Suppressor macrophage treated with lipopolysaccharide for 4 hours (primary cell): ENCODE data around the gene ST7L.

ENCODE experiments used
- DNase-seq: peaks from one replicate; pipeline ENCODE4 v3.0.0-alpha.2; 2020

The ST7L gene

DNA sequence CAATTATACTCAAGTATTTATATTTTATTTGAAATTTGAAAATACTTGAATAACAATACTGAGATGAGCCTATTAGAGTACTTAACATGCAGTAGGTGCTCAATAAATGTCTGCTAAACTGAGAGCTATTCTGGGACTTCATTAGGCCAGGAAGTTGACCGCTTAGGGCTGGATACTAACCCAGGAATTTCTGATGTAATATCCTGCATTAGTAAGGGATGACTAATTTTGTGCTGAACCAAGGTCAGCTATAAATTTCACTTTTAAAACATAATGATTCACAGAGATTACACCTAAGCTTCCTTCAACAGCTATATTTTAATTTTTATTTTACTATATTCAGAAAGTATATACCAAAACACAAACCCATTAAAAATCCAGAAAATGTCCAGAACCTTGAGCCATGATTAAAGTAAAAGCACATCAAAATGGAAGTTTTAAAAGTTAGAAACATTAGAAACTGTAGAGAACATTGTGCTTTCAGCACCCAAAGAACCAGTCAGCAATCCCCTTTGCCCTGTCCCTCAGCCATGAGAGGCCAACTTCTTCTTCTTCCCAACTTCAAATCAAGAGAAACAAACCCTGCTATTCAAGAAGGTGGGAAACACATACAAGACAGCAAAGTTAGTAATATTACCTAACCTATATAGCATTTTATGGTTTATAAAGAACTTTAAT lies 74.8 kb downstream of the ST7L start:
- peak; percentile 70 for DNase-seq

DNA sequence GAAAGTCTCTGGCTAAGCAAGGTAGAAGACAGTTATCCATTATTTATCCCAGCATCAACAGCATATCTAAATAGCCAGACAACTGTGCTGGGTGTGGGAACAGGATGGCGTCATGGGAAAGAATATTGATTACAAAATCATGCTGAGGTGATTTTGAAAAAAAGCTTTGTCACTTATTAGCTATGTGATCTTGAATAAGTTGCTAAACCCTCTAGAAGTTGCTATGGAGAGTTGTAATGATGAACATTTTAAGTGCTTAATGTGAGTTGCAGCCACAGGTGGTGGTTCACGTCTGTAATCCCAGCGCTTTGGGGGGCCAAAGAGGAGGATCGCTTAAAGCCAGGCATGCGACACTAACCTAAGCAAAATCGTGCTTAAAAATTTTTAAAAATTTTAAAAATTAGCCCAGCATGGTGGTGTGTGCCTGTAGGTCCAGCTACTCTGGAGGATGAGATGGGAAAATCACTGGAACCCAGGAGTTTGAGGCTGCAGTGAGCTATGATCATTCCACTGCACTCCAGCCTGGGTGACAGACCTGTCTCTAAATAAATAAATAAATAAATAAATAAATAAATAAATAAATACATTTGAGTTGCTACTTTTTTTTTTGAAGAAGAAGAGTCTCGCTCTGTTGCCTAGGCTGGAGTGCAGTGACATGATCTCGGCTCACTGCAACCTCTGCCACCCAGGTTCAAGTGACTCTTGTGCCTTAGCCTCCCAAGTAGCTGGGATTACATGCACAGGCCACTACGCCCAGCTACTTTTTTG lies 76.6 kb downstream of the ST7L start:
- no peak for DNase-seq

GRCh38 chr1:112541299-112541698 lies 77.6 kb downstream of the ST7L start:
- no peak for DNase-seq

DNA sequence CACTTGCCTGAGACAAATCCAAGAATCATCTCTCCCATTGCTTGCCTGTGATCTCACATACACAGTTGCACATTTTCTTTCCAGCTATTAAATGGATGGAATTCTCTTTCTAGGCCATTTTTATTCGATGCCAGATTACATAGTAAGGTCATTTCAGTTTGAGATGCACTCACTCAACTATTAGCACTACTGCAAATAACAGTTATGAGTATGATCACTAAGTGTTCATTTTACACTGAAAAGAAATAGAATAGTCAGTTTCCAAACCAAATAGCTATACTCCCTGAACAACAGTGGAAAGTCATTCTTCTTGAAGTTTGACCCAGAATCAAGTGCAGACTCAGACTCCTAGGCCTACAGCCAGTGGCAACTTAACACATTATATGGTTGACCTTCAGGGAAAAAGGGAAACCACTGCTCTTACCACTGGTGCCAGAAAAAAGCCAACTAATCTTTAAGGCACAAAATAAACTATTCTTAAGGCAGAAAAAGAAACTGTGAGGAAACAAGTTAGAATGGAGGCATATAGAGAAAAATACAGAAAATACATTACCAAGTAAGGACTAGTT lies 78.6 kb downstream of the ST7L start:
- DNase-seq = no peak

DNA sequence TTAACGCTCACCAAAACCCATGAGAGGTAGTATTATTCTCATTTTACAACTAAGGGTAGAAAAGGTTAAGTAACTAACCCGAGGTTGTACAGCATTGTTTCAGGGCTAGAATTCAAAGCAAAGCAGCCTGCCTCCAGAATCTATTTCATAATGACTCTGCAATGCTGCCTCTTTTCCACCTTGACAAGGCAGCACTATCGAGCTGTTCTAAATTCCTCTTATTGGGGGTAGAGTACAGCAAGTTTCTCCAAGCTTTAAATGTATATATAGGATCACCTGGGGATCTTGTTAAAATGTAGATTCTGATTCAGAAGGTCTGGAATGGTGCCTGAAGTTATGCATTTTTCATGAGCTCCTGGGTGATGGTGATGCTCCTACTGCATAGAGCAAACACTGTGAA lies 80.1 kb downstream of the ST7L start:
- no peak for DNase-seq

GRCh38 chr1:112537456-112537855 lies 81.5 kb downstream of the ST7L start:
- no peak for DNase-seq

- DNase-seq = no peak
Measured at GRCh38 chr1:112536561-112536960, 82.4 kb downstream of the ST7L start.

DNA sequence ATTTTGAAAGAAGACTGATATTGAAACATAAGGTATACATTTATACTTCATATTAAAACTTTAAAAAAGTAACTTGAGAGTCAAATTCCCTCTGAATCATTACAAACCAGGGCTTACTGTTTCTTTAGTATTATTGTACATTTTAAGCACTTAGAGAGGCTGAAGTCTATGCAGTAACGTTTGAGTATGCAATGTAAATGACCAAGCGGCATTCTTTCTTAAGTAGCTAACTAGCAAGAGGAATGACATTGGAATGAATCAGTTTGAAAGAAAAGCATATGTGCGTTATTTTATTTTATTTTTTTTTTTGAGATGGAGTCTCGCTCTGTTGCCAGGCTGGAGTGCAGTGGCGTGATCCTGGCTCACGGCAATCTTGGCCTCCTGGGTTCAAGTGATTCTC lies 85.9 kb downstream of the ST7L start:
- no peak for DNase-seq

GRCh38 chr1:112532064-112532463 lies 86.9 kb downstream of the ST7L start:
- no peak for DNase-seq

DNA sequence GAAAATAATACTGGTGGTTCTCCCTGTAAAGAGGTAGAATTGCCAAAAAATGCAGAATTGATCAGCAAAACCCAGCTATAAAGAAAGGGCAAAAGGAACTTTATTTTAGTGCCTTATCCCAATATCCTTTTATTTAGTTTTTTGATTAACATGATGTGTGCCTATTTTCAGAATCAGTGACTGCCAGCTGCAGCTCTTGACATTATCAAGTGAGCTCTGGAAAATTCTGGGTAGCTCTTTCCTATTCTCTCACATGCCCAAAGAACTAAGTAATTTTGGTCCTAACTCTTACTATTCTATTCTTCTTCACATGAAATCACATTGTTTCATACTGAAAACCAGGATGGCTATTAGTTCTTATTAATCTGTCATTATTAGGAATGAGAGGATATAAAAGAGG lies 88.1 kb downstream of the ST7L start:
- no peak for DNase-seq

- DNase-seq = no peak
Measured at GRCh38 chr1:112529301-112529700, 89.6 kb downstream of the ST7L start.

DNA sequence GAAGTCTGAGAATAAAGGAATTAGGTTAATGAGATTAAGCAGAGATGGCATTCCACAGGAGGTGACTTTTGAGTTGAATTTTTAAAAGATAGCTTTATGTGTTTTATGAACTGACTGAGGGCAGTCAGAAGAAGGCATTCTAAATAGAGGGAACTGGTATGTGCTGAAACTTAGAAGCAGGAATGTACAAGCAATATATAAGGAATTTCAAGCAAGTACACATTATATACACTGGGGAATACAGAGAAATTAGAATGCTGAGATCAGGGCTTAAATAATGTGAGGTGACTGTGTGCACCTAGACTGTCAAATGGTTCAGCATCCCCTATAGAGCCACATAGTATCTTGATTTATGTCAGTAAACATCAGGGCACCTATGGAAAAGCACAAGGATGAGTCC lies 90.9 kb downstream of the ST7L start:
- DNase-seq = no peak

DNA sequence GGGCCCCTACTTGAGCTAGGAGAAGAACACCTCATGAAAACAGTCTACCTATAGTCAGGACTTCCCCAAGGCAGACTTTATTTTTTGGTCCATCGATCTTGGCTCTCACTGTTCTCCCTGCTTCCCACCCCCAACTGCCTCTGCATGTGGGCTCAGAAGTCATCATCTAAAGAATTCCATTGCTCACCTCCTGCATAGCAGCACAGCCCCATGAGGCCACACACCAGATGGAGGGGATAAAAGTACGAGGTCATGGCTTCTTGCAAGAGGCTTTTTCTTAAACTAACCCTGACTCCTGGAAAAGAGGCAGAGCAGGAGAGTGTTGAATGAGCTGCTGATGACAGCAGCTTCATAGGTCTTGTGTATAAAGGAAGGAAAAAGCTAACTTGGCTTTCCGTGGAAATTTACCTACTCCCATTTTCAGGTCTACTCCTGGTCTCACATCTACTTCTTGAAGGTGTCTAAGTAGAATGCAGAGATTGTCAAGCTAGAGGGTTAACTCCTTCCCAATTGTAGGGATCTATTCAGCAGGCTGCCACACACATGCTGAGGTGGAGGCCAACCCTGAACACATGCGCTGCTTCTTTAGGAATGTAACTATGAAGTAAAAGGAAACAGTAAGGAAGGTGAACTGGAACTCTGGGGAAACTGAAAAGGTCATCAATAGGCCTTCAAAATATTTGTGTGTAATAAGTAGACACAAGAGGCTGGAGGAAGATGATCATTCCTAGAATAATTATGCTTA lies 91.5 kb downstream of the ST7L start:
- no peak for DNase-seq

- DNase-seq = no peak
Measured at GRCh38 chr1:112524986-112525385, 94.0 kb downstream of the ST7L start.

GRCh38 chr1:112524251-112524650 lies 94.7 kb downstream of the ST7L start:
- no peak for DNase-seq

- no peak for DNase-seq
Measured at GRCh38 chr1:112522621-112523020, 96.3 kb downstream of the ST7L start.

- DNase-seq = no peak
Measured at GRCh38 chr1:112520166-112520565, 98.8 kb downstream of the ST7L start.

- no peak for DNase-seq
Measured at GRCh38 chr1:112518186-112518585, 100.8 kb downstream of the ST7L start.

GRCh38 chr1:112517646-112518045 lies 101.3 kb downstream of the ST7L start:
- no peak for DNase-seq

DNA sequence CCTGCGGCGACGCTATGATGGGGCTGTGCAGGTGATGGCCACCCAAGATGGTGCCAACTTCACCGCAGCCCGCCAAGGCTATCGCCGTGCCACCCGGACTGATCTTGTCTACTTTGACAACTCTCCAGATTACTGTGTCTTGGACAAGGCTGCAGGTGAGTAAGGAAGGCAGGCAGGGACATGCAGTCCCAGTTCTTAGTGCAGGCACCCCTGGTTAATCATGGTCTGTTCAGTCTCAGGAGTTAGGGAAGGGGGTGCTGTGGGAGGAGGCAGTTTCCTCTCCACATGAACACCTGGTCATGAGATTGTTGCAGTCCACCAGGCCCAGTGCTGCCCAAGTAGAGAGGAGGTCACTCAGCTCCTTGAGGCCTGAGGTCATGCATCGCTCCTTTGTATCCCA lies 101.7 kb downstream of the ST7L start:
- DNase-seq = no peak

DNA sequence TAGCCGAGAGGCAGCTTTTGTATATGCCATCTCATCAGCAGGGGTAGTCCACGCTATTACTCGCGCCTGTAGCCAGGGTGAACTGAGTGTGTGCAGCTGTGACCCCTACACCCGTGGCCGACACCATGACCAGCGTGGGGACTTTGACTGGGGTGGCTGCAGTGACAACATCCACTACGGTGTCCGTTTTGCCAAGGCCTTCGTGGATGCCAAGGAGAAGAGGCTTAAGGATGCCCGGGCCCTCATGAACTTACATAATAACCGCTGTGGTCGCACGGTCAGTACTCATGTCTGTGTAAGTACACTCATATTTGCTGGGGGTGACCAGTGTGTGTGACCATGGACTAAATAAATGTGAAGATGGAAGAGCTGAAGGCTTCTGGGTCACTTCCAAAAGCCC lies 102.8 kb downstream of the ST7L start:
- DNase-seq = no peak

DNA sequence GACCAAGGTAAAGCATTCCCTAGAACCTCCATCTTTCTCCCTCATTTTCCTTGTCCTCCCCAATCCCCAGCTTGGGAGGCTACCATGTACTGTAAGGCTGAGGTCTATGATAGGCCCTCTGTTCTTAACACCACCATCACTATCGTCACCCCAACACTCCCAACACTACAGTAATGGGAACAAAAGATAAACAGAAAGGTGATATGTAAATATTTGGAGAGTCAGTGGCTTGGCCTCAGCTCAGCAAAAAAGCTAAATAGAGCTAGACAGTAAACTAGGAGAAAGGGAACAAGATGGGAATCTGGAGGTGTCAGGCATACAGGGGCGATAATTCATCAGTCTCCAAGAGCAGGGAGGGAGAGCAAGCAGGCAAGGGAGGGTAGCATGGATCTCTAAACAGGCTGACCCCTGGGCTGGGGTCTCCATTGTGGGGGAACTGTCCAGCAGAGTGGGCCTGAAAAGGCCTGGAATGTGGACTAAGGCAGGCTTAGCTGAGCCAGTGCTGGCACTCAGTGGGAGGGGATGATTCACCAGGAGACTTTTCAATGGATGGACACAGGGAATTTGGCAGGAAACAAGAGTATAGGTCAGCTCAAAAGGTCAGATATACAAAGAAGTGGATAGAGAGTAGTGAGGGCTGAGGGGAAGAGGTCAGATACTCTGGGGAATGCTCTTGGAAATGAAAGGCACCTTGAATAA lies 103.5 kb downstream of the ST7L start:
- DNase-seq = no peak

- no peak for DNase-seq
Measured at GRCh38 chr1:112514901-112515300, 104.0 kb downstream of the ST7L start.
